Parathyroid adenoma (tissue), 2 donors: Measurements from ENCODE around the gene STK4.

Experiments used
- H2AFZ ChIP-seq: fragments of 300-600 bp; sonication (generic); one replicate; pipeline ENCODE4 v1.7.0; 2017; ENCODE audit warnings: antibody characterized with exemption, mild to moderate bottlenecking
- H3K27ac ChIP-seq: fragments of 300-600 bp; sonication (generic); one replicate; pipeline ENCODE4 v1.7.0; 2017
- H3K27me3 ChIP-seq: fragments of 300-600 bp; sonication (generic); one replicate; pipeline ENCODE4 v1.7.0; 2017; ENCODE audit warnings: low read length; ENCODE audit not compliant: control insufficient read depth, insufficient read depth
- H3K36me3 ChIP-seq: fragments of 300-600 bp; sonication (generic); one replicate; pipeline ENCODE4 v1.7.0; 2017; ENCODE audit warnings: low read length; ENCODE audit not compliant: control insufficient read depth, insufficient read depth
- H3K4me1 ChIP-seq: fragments of 300-600 bp; sonication (generic); one replicate; pipeline ENCODE4 v1.7.0; 2017; ENCODE audit warnings: control low read depth
- H3K4me2 ChIP-seq: fragments of 300-600 bp; sonication (generic); one replicate; pipeline ENCODE4 v1.7.0; 2017; ENCODE audit warnings: low read length
- H3K4me3 ChIP-seq: fragments of 300-600 bp; sonication (generic); one replicate; pipeline ENCODE4 v1.7.0; 2017; ENCODE audit warnings: low read depth, low read length
- H3K79me2 ChIP-seq: fragments of 300-600 bp; sonication (generic); one replicate; pipeline ENCODE4 v1.7.0; 2017; ENCODE audit warnings: control low read depth
- H3K9ac ChIP-seq: fragments of 300-600 bp; sonication (generic); one replicate; pipeline ENCODE4 v1.7.0; 2017; ENCODE audit warnings: mild to moderate bottlenecking
- H3K9me3 ChIP-seq: fragments of 300-600 bp; sonication (generic); one replicate; pipeline ENCODE4 v1.7.0; 2017; ENCODE audit warnings: low read length; ENCODE audit not compliant: control insufficient read depth
- TF ChIP-seq, protein P1 (sequence below): fragments of 300-600 bp; sonication (generic); IDR thresholded peaks from one replicate; pipeline ENCODE4 v1.7.0; 2017; ENCODE audit warnings: antibody characterized with exemption, mild to moderate bottlenecking
- donor health status: primary hyperparathyroidism.

STK4 gene

DNA sequence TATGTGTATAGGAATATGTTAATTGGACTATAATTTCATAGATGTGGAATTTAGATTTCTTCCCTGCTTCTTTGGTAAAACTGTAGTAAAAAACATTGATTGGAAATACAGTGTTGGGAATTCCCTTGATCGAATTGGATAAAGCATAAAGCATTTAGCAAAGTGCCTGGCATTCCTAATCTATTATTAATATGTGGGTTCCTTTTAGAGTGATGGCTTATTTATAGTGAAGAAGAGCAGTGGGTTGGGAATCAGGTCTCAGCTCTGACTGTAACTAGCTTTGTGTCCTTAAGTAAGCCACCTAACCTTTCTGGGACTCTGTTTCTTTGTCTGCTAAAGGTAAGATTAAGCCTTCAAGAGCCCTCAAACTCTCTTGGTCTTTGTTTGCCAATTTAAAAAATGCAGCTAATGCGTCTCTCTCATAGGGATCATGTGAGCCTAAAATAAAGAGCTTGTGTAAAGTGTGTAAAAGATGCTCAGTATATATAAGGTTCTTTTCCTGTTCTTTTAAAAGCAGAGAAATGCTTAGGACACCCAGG lies 81.3 kb downstream of the STK4 start:
- TF ChIP-seq, protein P1, sequence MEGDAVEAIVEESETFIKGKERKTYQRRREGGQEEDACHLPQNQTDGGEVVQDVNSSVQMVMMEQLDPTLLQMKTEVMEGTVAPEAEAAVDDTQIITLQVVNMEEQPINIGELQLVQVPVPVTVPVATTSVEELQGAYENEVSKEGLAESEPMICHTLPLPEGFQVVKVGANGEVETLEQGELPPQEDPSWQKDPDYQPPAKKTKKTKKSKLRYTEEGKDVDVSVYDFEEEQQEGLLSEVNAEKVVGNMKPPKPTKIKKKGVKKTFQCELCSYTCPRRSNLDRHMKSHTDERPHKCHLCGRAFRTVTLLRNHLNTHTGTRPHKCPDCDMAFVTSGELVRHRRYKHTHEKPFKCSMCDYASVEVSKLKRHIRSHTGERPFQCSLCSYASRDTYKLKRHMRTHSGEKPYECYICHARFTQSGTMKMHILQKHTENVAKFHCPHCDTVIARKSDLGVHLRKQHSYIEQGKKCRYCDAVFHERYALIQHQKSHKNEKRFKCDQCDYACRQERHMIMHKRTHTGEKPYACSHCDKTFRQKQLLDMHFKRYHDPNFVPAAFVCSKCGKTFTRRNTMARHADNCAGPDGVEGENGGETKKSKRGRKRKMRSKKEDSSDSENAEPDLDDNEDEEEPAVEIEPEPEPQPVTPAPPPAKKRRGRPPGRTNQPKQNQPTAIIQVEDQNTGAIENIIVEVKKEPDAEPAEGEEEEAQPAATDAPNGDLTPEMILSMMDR, result no peak
- peaks cover 3% of the 10 kb centered on the region for H3K4me1 ChIP-seq

DNA sequence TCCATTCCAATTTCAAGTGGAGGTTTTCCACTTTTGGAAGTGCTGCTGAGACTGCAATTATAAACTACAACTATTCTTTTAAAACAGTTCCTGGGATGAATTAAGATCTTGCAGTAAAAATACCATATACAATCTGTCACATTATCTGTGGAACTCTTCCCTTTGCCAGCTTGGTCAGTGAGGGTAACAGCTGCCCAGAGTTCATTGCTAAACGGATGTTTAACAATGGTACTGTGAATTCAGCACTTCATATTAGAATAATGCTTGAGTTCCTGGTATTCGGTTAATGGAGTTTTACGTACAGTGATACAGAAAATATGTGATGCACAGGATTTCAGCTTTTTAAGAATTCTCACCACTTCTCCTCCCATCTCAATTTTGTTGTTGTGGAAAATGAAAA lies 83.1 kb downstream of the STK4 start:
- H3K27ac ChIP-seq, result no peak overlapping the region
- peaks cover 2% of the 10 kb centered on the region for H3K79me2 ChIP-seq
- H3K9ac ChIP-seq, result no peak overlapping the region
- H3K4me1 ChIP-seq, result peaks cover 3% of the 10 kb centered on the region
- no peaks in the 10 kb centered on the region for H3K36me3 ChIP-seq
- H3K9me3 ChIP-seq, result no peaks in the 10 kb centered on the region
- no peak overlapping the region for H2AFZ ChIP-seq
- TF ChIP-seq, protein P1, result no peak
- no peak overlapping the region for H3K4me2 ChIP-seq
- no peak overlapping the region for H3K4me3 ChIP-seq
- no peaks in the 10 kb centered on the region for H3K27me3 ChIP-seq

More for the DNA sequence above, 81.3 kb downstream of the STK4 start:
- Histone ChIP-seq H3K4me3 (no peak overlapping the region), H3K27me3 (no peaks in the 10 kb centered on the region), H3K9me3 (no peaks in the 10 kb centered on the region), H3K27ac (no peak overlapping the region), H2AFZ (no peak overlapping the region), H3K36me3 (no peaks in the 10 kb centered on the region), H3K79me2 (peaks cover 2% of the 10 kb centered on the region), H3K4me2 (no peak overlapping the region), H3K9ac (no peak overlapping the region)

DNA sequence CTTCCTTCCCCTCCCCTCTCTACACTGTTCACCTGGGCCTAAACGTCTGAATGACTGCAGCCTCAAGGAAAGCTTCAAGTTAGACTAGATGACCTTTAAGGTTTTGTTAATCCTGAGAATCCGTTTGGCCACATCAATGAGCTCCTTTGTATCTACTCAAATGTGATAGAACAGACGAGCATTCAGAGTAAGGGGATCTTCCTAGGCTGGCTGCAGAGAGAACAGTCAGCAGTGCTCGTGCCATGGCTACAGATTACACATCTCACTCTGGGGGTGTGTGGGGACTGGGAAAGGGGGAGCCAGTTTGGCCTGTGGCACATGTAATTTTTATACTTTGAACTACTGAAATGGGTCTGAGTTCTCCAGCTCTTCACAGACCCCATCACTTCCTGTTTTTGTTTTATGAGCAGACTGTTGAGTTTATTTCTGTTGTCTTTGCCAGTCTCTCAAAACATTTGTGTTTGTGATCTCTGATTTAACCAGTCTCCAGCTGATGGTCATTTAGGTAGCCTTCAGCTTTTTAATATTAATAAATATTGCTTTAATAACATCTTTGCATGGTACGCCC lies 83.7 kb downstream of the STK4 start:
- Histone ChIP-seq H3K4me3 (no peak overlapping the region), H3K9ac (no peak overlapping the region), H3K4me1 (peaks cover 3% of the 10 kb centered on the region), H3K27ac (no peak overlapping the region), H3K4me2 (no peak overlapping the region), H3K9me3 (no peaks in the 10 kb centered on the region), H3K27me3 (no peaks in the 10 kb centered on the region), H3K36me3 (no peaks in the 10 kb centered on the region), H2AFZ (no peak overlapping the region), H3K79me2 (peaks cover 2% of the 10 kb centered on the region)
- TF ChIP-seq, protein P1, result no peak

DNA sequence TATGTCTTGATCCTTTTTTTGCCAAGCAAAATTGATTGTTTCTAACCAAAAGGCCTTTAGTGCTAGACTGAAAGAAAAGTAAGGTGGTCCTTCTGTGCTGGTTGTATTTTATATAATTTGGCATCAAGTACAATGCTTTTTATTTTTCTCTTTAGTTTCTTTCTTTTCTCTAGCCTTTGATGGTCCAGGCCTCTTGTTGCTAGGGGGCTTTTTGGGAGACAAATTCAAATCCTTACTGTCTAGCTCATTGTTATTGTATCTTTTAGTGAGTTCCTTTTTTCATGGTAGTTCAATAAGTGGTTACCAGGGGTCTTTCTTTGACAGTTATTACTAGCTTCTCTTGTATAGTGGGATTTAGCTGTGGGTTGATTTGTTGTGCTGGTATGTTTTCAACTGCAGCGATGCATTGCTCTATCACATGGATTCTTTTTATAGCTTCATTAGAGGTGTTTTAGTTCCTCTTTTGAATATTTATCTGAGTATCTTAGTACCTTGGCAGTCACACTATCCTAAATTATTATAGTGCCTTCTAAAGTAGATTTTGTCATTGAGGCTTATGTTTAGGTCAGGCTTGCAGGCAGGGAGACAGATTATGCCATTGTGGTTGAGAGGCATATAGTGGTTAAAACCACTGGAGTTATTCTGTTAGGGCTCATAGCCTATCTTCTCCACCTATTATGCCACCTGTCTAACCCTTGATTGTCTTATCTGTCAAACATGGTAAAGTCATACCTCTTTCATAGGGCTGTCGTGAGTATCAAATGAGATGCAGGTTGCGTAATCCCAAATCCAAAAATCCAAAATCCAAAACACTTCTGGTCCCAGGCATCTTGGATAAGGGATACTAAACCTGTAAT lies 85.1 kb downstream of the STK4 start:
- Histone ChIP-seq H3K27ac (no peak overlapping the region), H3K4me1 (peaks cover 3% of the 10 kb centered on the region), H3K9ac (no peak overlapping the region), H3K9me3 (no peaks in the 10 kb centered on the region), H3K27me3 (no peaks in the 10 kb centered on the region), H3K79me2 (peaks cover 2% of the 10 kb centered on the region), H2AFZ (no peak overlapping the region), H3K4me2 (no peak overlapping the region), H3K36me3 (no peaks in the 10 kb centered on the region), H3K4me3 (no peak overlapping the region)
- TF ChIP-seq, protein P1, result no peak
